BJ (cell line): ENCODE data around the gene WDR82. TPM values are rescaled to one million over a fixed set of nuclear protein-coding genes. Genes with fewer than 3 reads are reported as not detected.

Experiments
- CTCF ChIA-PET: fragments of 350-600 bp; formaldehyde crosslinking; extraction: SDS; loops from one replicate; lab custom pipeline; 2021; ENCODE audit warnings: antibody characterized with exemption, inconsistent platforms; lab: Yijun Ruan, JAX
- POLR2A ChIA-PET: fragments of 300-600 bp; sonication (Branson Sonifier 250); formaldehyde crosslinking; extraction: SDS; loops from one replicate; lab custom pipeline; 2021; ENCODE audit warnings: antibody characterized with exemption; lab: Charles Lee
- DNase-seq: peaks from one replicate; pipeline ENCODE4 v3.0.0-alpha.2; 2011; ENCODE audit warnings: low read depth
- H3K27me3 ChIP-seq: 2 replicates; pipeline ENCODE4 v1.6.0; 2011; ENCODE audit warnings: low read length; ENCODE audit not compliant: control insufficient read depth, insufficient read depth
- H3K36me3 ChIP-seq: 2 replicates; pipeline ENCODE4 v1.5.1; 2011; ENCODE audit warnings: low read length; ENCODE audit not compliant: control insufficient read depth, insufficient read depth
- H3K4me3 ChIP-seq: 2 replicates; pipeline ENCODE4 v1.5.1; 2011; ENCODE audit warnings: low read depth, mild to moderate bottlenecking, control low read depth, low read length
- polyA plus RNA-seq: library from polyadenylated mRNA; depleted of rRNA; stranded (reverse); fragments of >200 nt; gene quantifications from 2 replicates; pipeline ENCODE4 v1.2.3, GENCODE V29; 2011
- TF ChIP-seq, protein P1 (sequence below): IDR thresholded peaks from 2 replicates; pipeline ENCODE4 v1.5.1; 2011; ENCODE audit warnings: low read depth, mild to moderate bottlenecking, control low read depth, inconsistent platforms, low read length, moderate library complexity; ENCODE audit not compliant: insufficient read depth

WDR82 gene
- polyA plus RNA-seq, 1 experiment = 42.3 TPM

- H3K36me3 ChIP-seq = peaks cover 2% of the 10 kb centered on the region; the same call in 1 of the 2 replicates
- no peaks in the 10 kb centered on the region for H3K27me3 ChIP-seq
- TF ChIP-seq, protein P1, sequence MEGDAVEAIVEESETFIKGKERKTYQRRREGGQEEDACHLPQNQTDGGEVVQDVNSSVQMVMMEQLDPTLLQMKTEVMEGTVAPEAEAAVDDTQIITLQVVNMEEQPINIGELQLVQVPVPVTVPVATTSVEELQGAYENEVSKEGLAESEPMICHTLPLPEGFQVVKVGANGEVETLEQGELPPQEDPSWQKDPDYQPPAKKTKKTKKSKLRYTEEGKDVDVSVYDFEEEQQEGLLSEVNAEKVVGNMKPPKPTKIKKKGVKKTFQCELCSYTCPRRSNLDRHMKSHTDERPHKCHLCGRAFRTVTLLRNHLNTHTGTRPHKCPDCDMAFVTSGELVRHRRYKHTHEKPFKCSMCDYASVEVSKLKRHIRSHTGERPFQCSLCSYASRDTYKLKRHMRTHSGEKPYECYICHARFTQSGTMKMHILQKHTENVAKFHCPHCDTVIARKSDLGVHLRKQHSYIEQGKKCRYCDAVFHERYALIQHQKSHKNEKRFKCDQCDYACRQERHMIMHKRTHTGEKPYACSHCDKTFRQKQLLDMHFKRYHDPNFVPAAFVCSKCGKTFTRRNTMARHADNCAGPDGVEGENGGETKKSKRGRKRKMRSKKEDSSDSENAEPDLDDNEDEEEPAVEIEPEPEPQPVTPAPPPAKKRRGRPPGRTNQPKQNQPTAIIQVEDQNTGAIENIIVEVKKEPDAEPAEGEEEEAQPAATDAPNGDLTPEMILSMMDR = no peak
- no peak overlapping the region for H3K4me3 ChIP-seq
- ChIA-PET CTCF (interaction anchor here (0.6 to 0.7 kb wide), 2 partner anchors 22 to 24 kb away, joined by 3 read pairs; no protein-coding TSS in a partner anchor), POLR2A (no interaction called here)
- no peak for DNase-seq
These were observed 36.6 kb upstream of the WDR82 start for GRCh38 chr3:52315006-52315405.

DNA sequence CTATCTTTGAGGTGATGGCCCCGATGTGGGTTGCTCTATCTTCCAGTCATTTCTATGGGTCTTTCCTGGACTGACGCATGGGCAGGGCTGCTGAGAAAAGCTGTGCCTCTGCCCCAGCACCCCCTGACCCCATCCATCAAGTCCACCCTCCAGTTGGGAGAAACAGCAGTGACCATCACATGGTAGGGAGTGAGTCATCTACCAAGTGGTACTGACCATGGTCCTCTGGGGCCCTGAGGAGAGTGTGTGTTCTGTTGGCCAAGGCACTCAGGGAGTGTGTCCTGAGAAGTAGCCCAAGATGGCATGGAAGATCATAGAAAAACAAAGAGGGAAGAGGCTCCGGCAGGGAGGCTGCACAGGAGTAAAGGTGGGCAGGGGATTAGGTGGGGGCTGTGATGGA is 36.0 kb upstream of the WDR82 start:
- POLR2A ChIA-PET = no interaction called here
- Histone ChIP-seq H3K27me3 (no peaks in the 10 kb centered on the region), H3K36me3 (peaks cover 2% of the 10 kb centered on the region; the same call in 1 of the 2 replicates), H3K4me3 (no peak overlapping the region)
- CTCF ChIA-PET = interaction anchor here (0.7 kb wide), 1 partner anchor 21 kb away, joined by 3 read pairs; no protein-coding TSS in a partner anchor
- DNase-seq = no peak
- TF ChIP-seq, protein P1 = no peak

DNA sequence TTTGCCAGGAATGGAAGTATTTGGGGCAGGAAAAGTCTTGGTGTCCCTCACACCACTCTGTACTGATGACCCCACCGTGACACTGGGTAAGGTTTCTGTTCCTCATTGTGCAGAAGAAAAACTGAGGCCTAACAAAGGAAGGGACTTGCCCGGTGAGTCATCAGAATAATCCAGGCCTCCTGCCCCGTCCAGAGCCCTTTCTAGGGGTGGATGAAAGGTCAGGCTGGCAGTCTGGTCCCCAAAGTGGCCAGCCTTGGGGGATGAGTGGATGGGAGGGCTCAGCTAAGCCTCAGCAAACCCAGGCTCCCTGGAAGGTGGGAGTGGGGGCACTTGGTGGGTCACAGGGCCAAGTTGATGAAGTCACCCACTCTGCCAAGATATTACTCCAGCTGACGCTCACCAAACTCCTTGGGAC is 35.3 kb upstream of the WDR82 start:
- H3K27me3 ChIP-seq = no peaks in the 10 kb centered on the region
- H3K4me3 ChIP-seq = no peak overlapping the region
- peaks cover 2% of the 10 kb centered on the region; the same call in 1 of the 2 replicates for H3K36me3 ChIP-seq
- TF ChIP-seq, protein P1 = no peak
- CTCF ChIA-PET = no interaction called here
- POLR2A ChIA-PET = no interaction called here
- DNase-seq = no peak

- Histone ChIP-seq H3K27me3 (no peaks in the 10 kb centered on the region), H3K4me3 (no peak overlapping the region), H3K36me3 (peaks cover 2% of the 10 kb centered on the region; the same call in 1 of the 2 replicates)
- CTCF ChIA-PET = no interaction called here
- TF ChIP-seq, protein P1 = no peak
- POLR2A ChIA-PET = no interaction called here
- no peak for DNase-seq
These were observed 34.8 kb upstream of the WDR82 start for GRCh38 chr3:52313188-52313773.

DNA sequence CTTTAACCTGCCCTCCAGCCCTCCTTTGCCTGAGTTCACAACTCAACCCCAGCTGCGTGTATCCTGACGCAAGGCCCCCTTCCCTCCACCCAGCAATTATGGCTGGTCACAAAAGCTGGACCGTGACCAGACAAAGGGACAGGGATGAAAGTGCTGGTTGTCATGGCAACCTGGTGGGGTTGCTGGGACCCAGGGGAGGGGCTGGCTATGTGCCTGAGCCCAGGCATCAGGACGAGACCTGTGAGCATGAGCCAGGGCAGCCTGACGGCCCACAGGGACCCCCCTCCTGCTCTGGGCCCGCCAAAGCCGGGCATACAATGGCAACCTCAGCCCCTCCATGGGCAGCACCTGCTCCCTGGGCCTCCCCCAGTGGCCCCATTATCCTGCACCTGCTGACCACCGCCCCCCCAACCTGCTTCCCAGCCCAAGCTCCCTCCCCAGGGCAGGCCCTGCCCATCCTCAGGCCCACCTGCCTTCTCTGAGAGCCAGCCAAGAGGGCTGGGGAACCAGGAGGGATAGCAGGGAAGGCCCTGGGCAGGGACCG is 33.2 kb upstream of the WDR82 start:
- Histone ChIP-seq H3K36me3 (peaks cover 2% of the 10 kb centered on the region; the same call in 1 of the 2 replicates), H3K27me3 (no peaks in the 10 kb centered on the region), H3K4me3 (no peak overlapping the region)
- CTCF ChIA-PET = no interaction called here
- TF ChIP-seq, protein P1 = no peak
- POLR2A ChIA-PET = no interaction called here
- no peak for DNase-seq
